ENCODE data around the gene TULP4. TPM values are rescaled to one million over a fixed set of nuclear protein-coding genes. Genes with fewer than 3 reads are reported as not detected.

TULP4 gene
- total RNA-seq, 4 donors from 2014 or later: 76.7 to 118 (median 95.7) TPM

- ATAC-seq (ENCODE audit: low FRiP score) (no peak), DNase-seq (ENCODE audit: low spot score) (no peak)
- no peak for TF ChIP-seq CTCF (IDR thresholded peaks at IDR 0.05)
Observed at GRCh38 chr6:158356586-158357546, 44.6 kb downstream of the TULP4 start.

- no peak for ATAC-seq (ENCODE audit: low FRiP score)
- DNase-seq (ENCODE audit: low spot score): no peak
- no peak for TF ChIP-seq CTCF (IDR thresholded peaks at IDR 0.05)
Observed at GRCh38 chr6:158357570-158358216, 45.4 kb downstream of the TULP4 start.

- TF ChIP-seq CTCF (IDR thresholded peaks at IDR 0.05): no peak
- ATAC-seq (ENCODE audit: low FRiP score) (no peak), DNase-seq (ENCODE audit: low spot score) (no peak)
Observed at GRCh38 chr6:158358450-158359077, 46.3 kb downstream of the TULP4 start.

- ATAC-seq (ENCODE audit: low FRiP score) (no peak), DNase-seq (ENCODE audit: low spot score) (no peak)
- TF ChIP-seq CTCF (IDR thresholded peaks at IDR 0.05): no peak
Observed at GRCh38 chr6:158361068-158361467, 48.8 kb downstream of the TULP4 start.

- ATAC-seq (ENCODE audit: low FRiP score) (no peak), DNase-seq (ENCODE audit: low spot score) (no peak)
- no peak for TF ChIP-seq CTCF (IDR thresholded peaks at IDR 0.05)
Observed at GRCh38 chr6:158361961-158362669, 49.9 kb downstream of the TULP4 start.

- DNase-seq (ENCODE audit: low spot score): no peak
- no peak for ATAC-seq (ENCODE audit: low FRiP score)
- TF ChIP-seq CTCF (IDR thresholded peaks at IDR 0.05): no peak
Observed at GRCh38 chr6:158366363-158366762, 54.1 kb downstream of the TULP4 start.

All from omental fat pad (tissue), 4 donors.